ENCODE results near the gene PRRT1B. TPM values are rescaled to one million over a fixed set of nuclear protein-coding genes. Genes with fewer than 3 reads are reported as not detected.

The PRRT1B gene
- total RNA-seq, 1 experiment from 2014 or later, result not detected

DNA sequence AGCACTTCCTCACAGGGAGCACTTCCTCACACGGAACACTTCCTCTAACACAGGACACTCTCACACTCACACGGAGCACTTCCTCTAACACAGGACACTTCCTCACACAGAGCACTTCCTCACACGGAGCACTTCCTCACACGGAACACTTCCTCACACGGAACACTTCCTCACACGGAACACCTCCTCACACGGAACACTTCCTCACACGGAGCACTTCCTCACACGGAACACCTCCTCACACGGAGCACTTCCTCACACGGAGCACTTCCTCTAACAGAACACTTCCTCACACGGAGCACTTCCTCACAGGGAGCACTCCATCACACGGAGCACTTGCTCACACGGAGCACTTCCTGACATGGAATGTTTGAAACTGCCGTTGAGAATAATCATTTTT lies 29.2 kb upstream of the PRRT1B start:
- BruUV-seq (replicated peaks), result no TSS peak
- no peak for DNase-seq (ENCODE audit: low spot score)
- H3K36me3 ChIP-seq (ENCODE audit: insufficient read depth, low read length, poor library complexity, severe bottlenecking), result peaks cover 61% of the 10 kb centered on the region

DNA sequence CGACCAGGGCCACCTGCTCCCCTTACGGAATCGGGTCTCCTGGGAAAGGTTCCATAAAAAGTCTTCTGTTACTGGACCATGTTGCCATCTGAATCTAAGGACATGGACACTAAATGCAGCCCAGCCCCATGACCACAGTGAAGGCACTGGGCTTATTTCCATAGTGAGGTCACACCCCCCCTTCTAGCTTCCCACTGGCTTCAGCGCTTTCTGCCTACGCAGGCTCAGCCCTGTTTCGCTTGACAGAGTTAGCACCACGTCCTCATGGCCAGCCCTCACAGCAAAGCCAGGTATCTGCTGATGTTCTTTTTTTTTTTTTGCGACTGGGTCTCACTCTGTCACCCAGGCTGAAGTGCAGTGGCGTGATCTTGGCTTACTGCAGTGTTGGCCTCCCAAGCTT lies 28.4 kb upstream of the PRRT1B start:
- Histone ChIP-seq H3K27me3 (replicated peaks; ENCODE audit: insufficient read depth, low read depth, low read length, poor library complexity) (no peaks in the 10 kb centered on the region), H3K4me3 (ENCODE audit: low read depth, low read length, poor library complexity, severe bottlenecking) (no peak overlapping the region), H3K9me3 (ENCODE audit: low read depth, low read length, poor library complexity, severe bottlenecking) (no peaks in the 10 kb centered on the region), H3K36me3 (ENCODE audit: insufficient read depth, low read length, poor library complexity, severe bottlenecking) (peaks cover 66% of the 10 kb centered on the region), H3K27ac (ENCODE audit: low read depth, low read length, poor library complexity, severe bottlenecking) (no peak overlapping the region), H3K4me1 (ENCODE audit: insufficient read depth, low read length, poor library complexity, severe bottlenecking) (no peaks in the 10 kb centered on the region)
- CTCF ChIA-PET, result no interaction called here
- POLR2A ChIA-PET (ENCODE audit: low non-redundant PET), result no interaction called here
- intact Hi-C loops (cut with micrococcal nuclease; ENCODE audit: unreplicated experiment), result no loop called here
- no peak for TF ChIP-seq EZH2 (IDR thresholded peaks at IDR 0.05; ENCODE audit: borderline replicate concordance, low read depth, low read length, poor library complexity, severe bottlenecking)
- TF ChIP-seq, protein P1, sequence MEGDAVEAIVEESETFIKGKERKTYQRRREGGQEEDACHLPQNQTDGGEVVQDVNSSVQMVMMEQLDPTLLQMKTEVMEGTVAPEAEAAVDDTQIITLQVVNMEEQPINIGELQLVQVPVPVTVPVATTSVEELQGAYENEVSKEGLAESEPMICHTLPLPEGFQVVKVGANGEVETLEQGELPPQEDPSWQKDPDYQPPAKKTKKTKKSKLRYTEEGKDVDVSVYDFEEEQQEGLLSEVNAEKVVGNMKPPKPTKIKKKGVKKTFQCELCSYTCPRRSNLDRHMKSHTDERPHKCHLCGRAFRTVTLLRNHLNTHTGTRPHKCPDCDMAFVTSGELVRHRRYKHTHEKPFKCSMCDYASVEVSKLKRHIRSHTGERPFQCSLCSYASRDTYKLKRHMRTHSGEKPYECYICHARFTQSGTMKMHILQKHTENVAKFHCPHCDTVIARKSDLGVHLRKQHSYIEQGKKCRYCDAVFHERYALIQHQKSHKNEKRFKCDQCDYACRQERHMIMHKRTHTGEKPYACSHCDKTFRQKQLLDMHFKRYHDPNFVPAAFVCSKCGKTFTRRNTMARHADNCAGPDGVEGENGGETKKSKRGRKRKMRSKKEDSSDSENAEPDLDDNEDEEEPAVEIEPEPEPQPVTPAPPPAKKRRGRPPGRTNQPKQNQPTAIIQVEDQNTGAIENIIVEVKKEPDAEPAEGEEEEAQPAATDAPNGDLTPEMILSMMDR (conservative IDR thresholded peaks at IDR 0.05; ENCODE audit: low read depth, low read length), result no peak
- no peak for DNase-seq (ENCODE audit: low spot score)
- no TSS peak for BruUV-seq (replicated peaks)

More for the DNA sequence above, 29.2 kb upstream of the PRRT1B start:
- Histone ChIP-seq H3K4me1 (ENCODE audit: insufficient read depth, low read length, poor library complexity, severe bottlenecking) (no peaks in the 10 kb centered on the region), H3K27me3 (replicated peaks; ENCODE audit: insufficient read depth, low read depth, low read length, poor library complexity) (no peaks in the 10 kb centered on the region), H3K4me3 (ENCODE audit: low read depth, low read length, poor library complexity, severe bottlenecking) (no peak overlapping the region), H3K27ac (ENCODE audit: low read depth, low read length, poor library complexity, severe bottlenecking) (no peak overlapping the region), H3K9me3 (ENCODE audit: low read depth, low read length, poor library complexity, severe bottlenecking) (no peaks in the 10 kb centered on the region)
- CTCF ChIA-PET, result no interaction called here
- POLR2A ChIA-PET (ENCODE audit: low non-redundant PET), result no interaction called here
- intact Hi-C loops (cut with micrococcal nuclease; ENCODE audit: unreplicated experiment), result no loop called here
- TF ChIP-seq, protein P1 (conservative IDR thresholded peaks at IDR 0.05; ENCODE audit: low read depth, low read length), result no peak
- TF ChIP-seq EZH2 (IDR thresholded peaks at IDR 0.05; ENCODE audit: borderline replicate concordance, low read depth, low read length, poor library complexity, severe bottlenecking), result no peak

DNA sequence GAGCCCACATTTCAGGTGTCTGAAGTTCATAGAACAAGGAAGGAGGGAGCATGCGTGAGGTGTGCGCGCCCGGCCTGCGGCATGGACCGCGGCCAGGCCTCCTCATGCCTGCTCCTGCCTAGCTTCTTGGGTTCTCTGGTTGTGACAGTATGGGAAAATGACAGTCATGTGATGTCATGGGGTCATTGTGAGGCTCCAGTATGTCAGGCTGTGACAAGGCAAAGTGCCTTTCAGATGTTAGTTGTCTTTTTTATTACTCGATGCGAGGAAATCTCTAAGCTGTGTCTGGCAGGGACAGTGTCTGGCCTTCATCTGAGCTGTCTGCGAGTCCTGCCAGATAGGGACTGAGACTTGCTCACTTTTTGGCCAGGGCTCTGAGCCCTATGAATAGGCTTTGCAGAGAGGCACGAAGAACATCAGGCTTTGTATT lies 27.5 kb upstream of the PRRT1B start:
- CTCF ChIA-PET, result no interaction called here
- intact Hi-C loops (cut with micrococcal nuclease; ENCODE audit: unreplicated experiment), result no loop called here
- no peak for TF ChIP-seq EZH2 (IDR thresholded peaks at IDR 0.05; ENCODE audit: borderline replicate concordance, low read depth, low read length, poor library complexity, severe bottlenecking)
- TF ChIP-seq, protein P1 (conservative IDR thresholded peaks at IDR 0.05; ENCODE audit: low read depth, low read length), result no peak
- peaks cover 65% of the 10 kb centered on the region for H3K36me3 ChIP-seq (ENCODE audit: insufficient read depth, low read length, poor library complexity, severe bottlenecking)
- POLR2A ChIA-PET (ENCODE audit: low non-redundant PET), result no interaction called here
- H3K27ac ChIP-seq (ENCODE audit: low read depth, low read length, poor library complexity, severe bottlenecking), result no peak overlapping the region
- H3K27me3 ChIP-seq (replicated peaks; ENCODE audit: insufficient read depth, low read depth, low read length, poor library complexity), result no peaks in the 10 kb centered on the region
- no peak for DNase-seq (ENCODE audit: low spot score)
- no peaks in the 10 kb centered on the region for H3K4me1 ChIP-seq (ENCODE audit: insufficient read depth, low read length, poor library complexity, severe bottlenecking)
- no peaks in the 10 kb centered on the region for H3K9me3 ChIP-seq (ENCODE audit: low read depth, low read length, poor library complexity, severe bottlenecking)
- no peak overlapping the region for H3K4me3 ChIP-seq (ENCODE audit: low read depth, low read length, poor library complexity, severe bottlenecking)
- no TSS peak for BruUV-seq (replicated peaks)
